Measurements from ENCODE around the gene SPP1. TPM values are rescaled to one million over a fixed set of nuclear protein-coding genes. Genes with fewer than 3 reads are reported as not detected.

Gene SPP1
- total RNA-seq, 1 donor from 2014 or later, result 6.5 TPM

- TF ChIP-seq CTCF (IDR thresholded peaks at IDR 0.05), result no peak
- Mint-ChIP-seq H3K36me3 (ENCODE audit: unreplicated experiment) (no peaks in the 10 kb centered on the region), H3K9me3 (ENCODE audit: unreplicated experiment) (no peaks in the 10 kb centered on the region), H3K4me3 (ENCODE audit: unreplicated experiment) (no peak overlapping the region), H3K27ac (ENCODE audit: unreplicated experiment) (no peak overlapping the region), H3K27me3 (ENCODE audit: unreplicated experiment) (peaks cover 9% of the 10 kb centered on the region), H3K4me1 (ENCODE audit: unreplicated experiment) (no peaks in the 10 kb centered on the region)
- DNase-seq (ENCODE audit: extremely low spot score, unreplicated experiment), result no peak
Observed at GRCh38 chr4:87965501-87965975, 10.0 kb upstream of the SPP1 start.

GRCh38 chr4:87966095-87966496 lies 9.4 kb upstream of the SPP1 start:
- Mint-ChIP-seq H3K27ac (ENCODE audit: unreplicated experiment) (no peak overlapping the region), H3K27me3 (ENCODE audit: unreplicated experiment) (peaks cover 9% of the 10 kb centered on the region), H3K4me3 (ENCODE audit: unreplicated experiment) (no peak overlapping the region), H3K4me1 (ENCODE audit: unreplicated experiment) (no peaks in the 10 kb centered on the region), H3K36me3 (ENCODE audit: unreplicated experiment) (no peaks in the 10 kb centered on the region), H3K9me3 (ENCODE audit: unreplicated experiment) (no peaks in the 10 kb centered on the region)
- no peak for DNase-seq (ENCODE audit: extremely low spot score, unreplicated experiment)
- no peak for TF ChIP-seq CTCF (IDR thresholded peaks at IDR 0.05)

GRCh38 chr4:87967193-87967592 lies 8.3 kb upstream of the SPP1 start:
- no peaks in the 10 kb centered on the region for H3K9me3 Mint-ChIP-seq (ENCODE audit: unreplicated experiment)
- H3K4me3 Mint-ChIP-seq (ENCODE audit: unreplicated experiment), result no peak overlapping the region
- H3K27me3 Mint-ChIP-seq (ENCODE audit: unreplicated experiment), result peaks cover 11% of the 10 kb centered on the region
- TF ChIP-seq CTCF (IDR thresholded peaks at IDR 0.05), result no peak
- no peaks in the 10 kb centered on the region for H3K36me3 Mint-ChIP-seq (ENCODE audit: unreplicated experiment)
- H3K27ac Mint-ChIP-seq (ENCODE audit: unreplicated experiment), result no peak overlapping the region
- no peaks in the 10 kb centered on the region for H3K4me1 Mint-ChIP-seq (ENCODE audit: unreplicated experiment)
- no peak for DNase-seq (ENCODE audit: extremely low spot score, unreplicated experiment)

GRCh38 chr4:87970121-87970520 lies 5.4 kb upstream of the SPP1 start:
- H3K27ac Mint-ChIP-seq (ENCODE audit: unreplicated experiment), result no peak overlapping the region
- H3K4me1 Mint-ChIP-seq (ENCODE audit: unreplicated experiment), result peaks cover 10% of the 10 kb centered on the region
- no peak for TF ChIP-seq CTCF (IDR thresholded peaks at IDR 0.05)
- H3K4me3 Mint-ChIP-seq (ENCODE audit: unreplicated experiment), result no peak overlapping the region
- H3K27me3 Mint-ChIP-seq (ENCODE audit: unreplicated experiment), result peaks cover 13% of the 10 kb centered on the region
- H3K36me3 Mint-ChIP-seq (ENCODE audit: unreplicated experiment), result no peaks in the 10 kb centered on the region
- DNase-seq (ENCODE audit: extremely low spot score, unreplicated experiment), result no peak
- H3K9me3 Mint-ChIP-seq (ENCODE audit: unreplicated experiment), result no peaks in the 10 kb centered on the region

- TF ChIP-seq CTCF (IDR thresholded peaks at IDR 0.05), result no peak
- Mint-ChIP-seq H3K4me3 (ENCODE audit: unreplicated experiment) (no peak overlapping the region), H3K27ac (ENCODE audit: unreplicated experiment) (no peak overlapping the region), H3K36me3 (ENCODE audit: unreplicated experiment) (no peaks in the 10 kb centered on the region), H3K27me3 (ENCODE audit: unreplicated experiment) (peaks cover 18% of the 10 kb centered on the region), H3K4me1 (ENCODE audit: unreplicated experiment) (peaks cover 13% of the 10 kb centered on the region), H3K9me3 (ENCODE audit: unreplicated experiment) (no peaks in the 10 kb centered on the region)
- DNase-seq (ENCODE audit: extremely low spot score, unreplicated experiment), result no peak
Observed at GRCh38 chr4:87971866-87972265, 3.6 kb upstream of the SPP1 start.
